Measurements from ENCODE around the gene RBMS3.
"Not testable (repeated sequence)": the region's sequence is repeated elsewhere in the genome, so short reads cannot be mapped to it uniquely, and the experiment has no call there.

RBMS3 gene

GRCh38 chr3:29280404-29281093 is at the start of gene RBMS3:
RBMS3 (plus strand) TSS chr3:29281071.
- DNase-seq (ENCODE audit: low read depth, low spot score), result no peak

DNA sequence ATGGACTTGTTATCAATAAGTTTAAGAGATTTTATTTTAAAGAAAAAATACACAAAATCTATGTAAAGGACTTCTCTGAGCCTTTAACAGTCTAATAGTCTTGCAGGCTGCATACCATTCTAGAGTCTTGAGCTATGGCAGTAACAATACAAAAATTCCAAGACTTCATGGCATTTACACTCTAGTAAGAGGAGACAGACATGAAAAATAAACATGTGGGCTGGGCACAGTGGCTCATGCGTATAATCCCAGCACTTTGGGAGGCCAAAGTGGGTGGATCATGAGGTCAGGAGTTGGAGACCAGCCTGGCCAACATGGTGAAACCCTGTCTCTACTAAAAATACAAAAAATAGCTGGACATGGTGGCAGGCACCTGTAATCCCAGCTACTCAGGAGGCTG is 47.7 kb upstream of the RBMS3 start:
- DNase-seq (ENCODE audit: low read depth, low spot score), result not testable (repeated sequence)

DNA sequence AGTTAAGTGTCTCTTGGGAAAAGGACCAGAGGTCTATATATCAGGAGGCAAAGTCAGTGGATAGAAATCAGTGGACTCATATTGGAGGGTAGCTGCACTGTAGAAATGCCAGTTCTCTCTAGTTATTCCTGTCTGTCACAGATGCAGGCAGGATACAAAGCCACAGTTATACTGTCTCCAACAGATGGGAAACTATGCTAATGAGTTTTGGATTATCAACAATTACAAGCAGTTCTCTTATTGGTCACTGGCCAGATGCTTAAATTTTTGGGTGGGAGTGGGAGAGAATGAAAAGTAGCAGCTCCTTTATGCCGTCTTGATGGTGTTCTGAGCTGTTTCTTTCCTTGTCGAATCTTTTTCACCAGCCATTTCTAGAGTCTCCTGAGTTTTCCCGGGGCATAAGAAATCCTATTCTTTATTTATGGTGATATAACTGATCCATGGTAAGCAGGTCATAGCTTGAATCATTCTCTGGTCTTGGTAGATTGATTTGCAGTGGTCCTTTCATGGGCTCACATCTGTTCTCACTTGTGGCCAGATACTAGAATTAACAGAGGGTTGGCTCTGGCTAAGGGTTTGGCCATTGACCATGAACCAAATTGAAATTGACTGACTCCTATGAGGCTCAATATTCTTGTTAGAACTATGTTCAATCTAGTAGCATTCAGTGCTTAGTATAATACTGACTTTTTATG is 44.6 kb upstream of the RBMS3 start:
- DNase-seq (ENCODE audit: low read depth, low spot score), result no peak

GRCh38 chr3:29239376-29239775 is 41.5 kb upstream of the RBMS3 start:
- DNase-seq (ENCODE audit: low read depth, low spot score), result no peak

GRCh38 chr3:29240248-29240647 is 40.6 kb upstream of the RBMS3 start:
- DNase-seq (ENCODE audit: low read depth, low spot score), result no peak

DNA sequence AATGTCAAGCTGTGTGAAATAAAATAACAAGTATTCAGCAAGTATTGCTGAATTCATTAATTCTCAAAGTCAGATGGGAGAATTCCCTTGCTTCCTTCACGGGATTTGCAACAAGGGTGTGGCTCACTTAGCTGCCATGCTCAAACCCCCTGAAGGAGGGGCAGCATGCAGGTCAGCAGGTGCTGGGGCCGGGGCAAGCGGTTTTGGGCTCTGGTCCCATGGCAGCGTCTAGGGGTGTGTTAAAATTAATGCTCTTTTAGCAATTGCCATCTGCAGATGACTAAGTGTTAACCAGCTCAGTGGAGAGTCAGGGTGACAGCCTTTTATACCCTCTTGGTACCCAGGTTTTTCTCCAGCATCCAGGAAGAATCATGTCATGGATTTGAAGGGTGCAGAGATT is 40.0 kb upstream of the RBMS3 start:
- no peak for DNase-seq (ENCODE audit: low read depth, low spot score)

DNA sequence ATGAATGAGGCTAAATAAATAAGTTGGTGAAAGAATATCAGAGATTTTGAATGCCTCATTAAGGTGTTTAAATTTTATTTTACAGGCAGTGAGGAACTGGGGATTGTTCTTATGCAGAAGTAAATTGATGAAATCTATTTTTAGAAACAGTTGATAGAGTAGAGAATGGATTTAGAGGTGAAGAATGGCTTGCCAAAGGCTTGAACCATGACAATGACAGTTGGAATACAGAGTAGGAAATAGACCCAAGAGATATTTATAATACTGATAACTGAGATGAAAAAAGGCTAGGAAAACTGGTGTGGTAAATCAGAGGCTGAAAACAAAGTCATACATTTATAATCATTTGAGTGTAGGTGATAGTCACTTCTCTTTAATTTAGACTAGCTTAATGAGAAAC is 39.0 kb upstream of the RBMS3 start:
- DNase-seq (ENCODE audit: low read depth, low spot score), result no peak

GRCh38 chr3:29242296-29242695 is 38.6 kb upstream of the RBMS3 start:
- no peak for DNase-seq (ENCODE audit: low read depth, low spot score)

GRCh38 chr3:29245441-29245840 is 35.4 kb upstream of the RBMS3 start:
- DNase-seq (ENCODE audit: low read depth, low spot score), result no peak

- no peak for DNase-seq (ENCODE audit: low read depth, low spot score)
Measured at GRCh38 chr3:29247088-29247745, 33.7 kb upstream of the RBMS3 start.

DNA sequence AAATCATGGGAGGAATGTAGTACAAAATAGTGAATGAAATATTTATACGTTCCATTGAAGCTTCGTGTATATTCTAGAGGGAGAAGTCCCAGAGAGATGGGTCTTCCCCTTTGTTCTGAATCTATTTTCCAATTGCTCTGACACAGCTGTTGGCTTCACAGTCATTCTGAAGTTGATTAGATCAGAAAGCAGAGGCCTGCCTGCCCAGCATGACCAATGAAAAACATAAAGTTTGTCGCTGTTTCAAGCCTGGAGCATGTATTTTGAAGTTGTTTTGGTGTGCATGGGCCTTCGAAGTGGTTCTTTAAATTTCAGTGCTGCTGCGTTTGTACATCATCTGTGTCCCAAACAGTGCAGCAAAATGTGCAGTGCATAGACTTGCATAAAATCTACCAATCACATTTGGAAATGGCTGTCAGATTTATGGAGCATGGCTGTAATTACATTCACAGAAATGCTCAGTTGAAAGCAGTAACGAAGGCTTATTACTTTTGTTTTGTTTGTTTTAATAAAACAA is 31.0 kb upstream of the RBMS3 start:
- DNase-seq (ENCODE audit: low read depth, low spot score), result no peak

- DNase-seq (ENCODE audit: low read depth, low spot score), result no peak
Measured at GRCh38 chr3:29255854-29256696, 24.8 kb upstream of the RBMS3 start.

GRCh38 chr3:29258161-29258560 is 22.7 kb upstream of the RBMS3 start:
- no peak for DNase-seq (ENCODE audit: low read depth, low spot score)

- DNase-seq (ENCODE audit: low read depth, low spot score), result no peak
Measured at GRCh38 chr3:29261119-29261518, 19.8 kb upstream of the RBMS3 start.

- no peak for DNase-seq (ENCODE audit: low read depth, low spot score)
Measured at GRCh38 chr3:29263476-29263875, 17.4 kb upstream of the RBMS3 start.

DNA sequence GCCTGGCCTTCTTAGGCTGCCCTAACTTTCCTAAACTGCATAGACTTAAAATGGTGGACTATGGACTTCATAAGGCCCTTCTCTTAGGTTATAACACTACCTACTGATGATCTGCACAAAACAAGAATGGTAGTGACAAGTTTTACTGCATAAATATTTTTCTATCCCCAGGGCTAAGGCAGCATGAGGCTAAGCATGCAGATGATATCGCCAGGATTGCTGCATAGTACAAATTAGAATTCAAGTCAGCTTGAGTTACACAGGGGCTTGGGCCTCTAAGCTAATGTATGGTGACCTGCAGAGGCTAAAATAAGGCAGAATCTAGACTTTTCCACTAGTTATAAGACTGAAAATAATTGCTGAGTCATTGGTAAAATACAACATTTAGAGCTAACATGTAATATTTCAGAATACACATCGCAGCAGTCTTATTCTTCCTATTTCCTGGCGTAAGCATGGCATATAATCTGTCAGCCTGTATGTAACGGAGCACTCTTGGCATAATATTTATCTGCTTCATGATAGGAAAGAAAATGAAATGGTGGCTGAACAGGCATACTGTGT is 15.3 kb upstream of the RBMS3 start:
- DNase-seq (ENCODE audit: low read depth, low spot score), result no peak

DNA sequence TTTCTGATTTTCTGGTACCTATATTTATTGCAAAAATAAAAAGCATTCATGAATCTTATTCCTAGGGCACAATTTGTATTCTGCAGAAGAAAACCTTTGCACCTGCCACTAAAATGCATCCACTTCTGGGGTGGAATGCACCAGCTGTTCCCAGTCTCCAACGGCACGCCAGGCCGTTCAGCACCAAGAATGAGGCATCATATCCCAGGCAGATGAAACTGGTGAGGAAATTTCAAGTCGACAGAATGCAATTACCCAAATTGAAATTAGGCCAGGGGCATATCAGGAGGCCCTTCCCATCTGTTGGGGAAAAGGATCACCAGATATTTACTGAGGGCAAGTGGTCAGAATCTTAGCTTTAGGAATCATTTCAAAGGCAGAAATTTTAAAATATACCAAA is 13.6 kb upstream of the RBMS3 start:
- DNase-seq (ENCODE audit: low read depth, low spot score), result no peak

DNA sequence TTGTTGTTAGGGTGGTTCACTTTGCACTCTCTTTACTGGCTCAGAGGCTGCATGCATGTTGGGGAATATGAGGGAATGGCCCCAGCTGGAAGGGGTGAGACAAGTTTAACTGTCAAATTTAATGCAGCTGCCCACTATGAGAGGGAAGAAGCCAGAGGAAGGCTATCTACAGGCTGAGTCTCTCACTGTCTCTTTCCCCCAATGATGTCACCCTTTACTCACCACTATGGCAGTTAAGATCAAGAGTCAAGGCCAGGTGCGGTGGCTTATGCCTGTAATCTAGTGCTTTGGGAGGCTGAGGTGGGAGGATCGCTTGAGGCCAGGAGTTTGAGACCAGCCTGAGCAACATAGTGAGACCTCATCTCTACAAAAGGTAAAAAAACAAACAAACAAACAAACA is 12.2 kb upstream of the RBMS3 start:
- DNase-seq (ENCODE audit: low read depth, low spot score), result no peak

DNA sequence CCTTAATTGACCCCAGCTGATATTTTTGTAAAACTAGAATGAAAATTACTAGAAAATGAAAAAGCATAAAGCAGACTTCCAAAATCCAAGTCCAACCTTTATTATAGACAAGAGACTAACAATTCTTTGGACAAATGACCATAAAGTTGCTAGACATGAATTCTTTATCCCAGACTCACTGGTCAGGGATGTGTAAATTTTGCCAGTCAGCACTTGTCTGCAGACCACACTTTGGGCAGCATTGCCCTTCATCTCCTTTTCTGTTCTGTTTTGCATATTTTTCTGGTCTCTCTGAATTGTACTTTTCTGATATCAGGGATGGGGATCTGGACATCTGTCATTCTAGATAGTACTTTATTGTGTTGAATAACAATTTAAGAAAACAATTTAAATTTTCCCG is 10.1 kb upstream of the RBMS3 start:
- DNase-seq (ENCODE audit: low read depth, low spot score), result no peak

DNA sequence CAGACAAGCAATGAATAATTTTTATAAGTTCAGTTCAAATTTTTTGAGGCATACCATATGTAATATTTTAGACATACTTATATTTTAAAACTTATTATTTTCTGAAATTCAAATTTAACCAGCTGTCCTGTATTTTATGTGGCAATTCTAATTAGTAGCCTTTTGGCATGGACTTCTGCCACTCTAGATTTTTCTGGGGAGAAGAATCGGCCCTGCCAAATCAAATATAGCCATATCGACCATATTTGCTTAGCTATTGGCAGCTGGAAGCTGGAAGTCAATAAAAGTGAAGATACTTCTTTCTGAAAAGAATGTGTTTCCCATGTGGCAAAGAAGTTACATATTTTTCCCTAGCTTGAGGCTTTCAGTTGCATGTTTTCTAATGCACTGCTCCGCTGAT is 9.4 kb upstream of the RBMS3 start:
- DNase-seq (ENCODE audit: low read depth, low spot score), result no peak

GRCh38 chr3:29274667-29275066 is 6.2 kb upstream of the RBMS3 start:
- no peak for DNase-seq (ENCODE audit: low read depth, low spot score)

GRCh38 chr3:29275309-29275708 is 5.6 kb upstream of the RBMS3 start:
- DNase-seq (ENCODE audit: low read depth, low spot score), result no peak

Measured in activated CD4-positive, CD25-positive, alpha-beta regulatory T cell treated with anti-CD3 and anti-CD28 coated beads, Interleukin-2, amount 50 U/mL, for 16 hours (primary cell).